A549 (cell line): ENCODE results near the gene CUL9. TPM values are rescaled to one million over a fixed set of nuclear protein-coding genes. Genes with fewer than 3 reads are reported as not detected.

Experiments
- ATAC-seq, 2 experiments: fragments of 200-7000 bp in 1 of 2; fragments of >200 bp in 1 of 2; cut with Nextera tagmentation in 1 of 2; cut with Tn5 transposase in 1 of 2; 3 replicates each; pipeline versions ENCODE4 v1.8.0 to v1.9.1; 2018 to 2020; ENCODE audit warnings: mild to moderate bottlenecking in 1 of 2, moderate library complexity in 1 of 2
- CTCF ChIA-PET: fragments of 300-600 bp; sonication (Branson Sonifier 250); formaldehyde crosslinking; extraction: SDS; loops from one replicate; lab custom pipeline; 2021; ENCODE audit warnings: antibody characterized with exemption, inconsistent platforms; lab: Yijun Ruan, JAX
- POLR2A ChIA-PET: fragments of 350-600 bp; formaldehyde crosslinking; extraction: SDS; loops from one replicate; lab custom pipeline; 2021; ENCODE audit warnings: antibody characterized with exemption, inconsistent platforms; lab: Yijun Ruan, JAX
- DNase-seq, 2 experiments: peaks; one replicate each; pipeline versions ENCODE4 v3.0.0 to v3.0.0-alpha.2; 2011 to 2016; ENCODE audit warnings: low read depth in 1 of 2, low spot score in 1 of 2
- FAIRE-seq: peaks from 2 replicates; lab custom pipeline; 2011; peaks lifted over from hg19 to GRCh38; lab: Jason Lieb, UNC
- H3K27ac ChIP-seq, 2 experiments: fragments of >200 bp; sonication (Bioruptor Twin); formaldehyde crosslinking; 3 replicates each; pipeline ENCODE4 v1.5.1; 2016 to 2017
- H3K4me1 ChIP-seq: fragments of >200 bp; sonication (Bioruptor Twin); formaldehyde crosslinking; 3 replicates; pipeline ENCODE4 v1.6.1; 2016
- H3K4me2 ChIP-seq: fragments of >200 bp; sonication (Bioruptor Twin); formaldehyde crosslinking; 3 replicates; pipeline ENCODE4 v1.6.1; 2016
- H3K4me3 ChIP-seq: fragments of >200 bp; sonication (Bioruptor Twin); formaldehyde crosslinking; 3 replicates; pipeline ENCODE4 v1.5.1; 2016
- H3K9me3 ChIP-seq: fragments of >200 bp; sonication (Bioruptor Twin); formaldehyde crosslinking; 3 replicates; pipeline ENCODE4 v1.6.1; 2016
- CHD2 ChIP-seq: fragments of 150-350 bp; IDR thresholded peaks from 2 replicates; pipeline ENCODE4 v1.6.1; 2014; ENCODE audit warnings: low read length; ENCODE audit not compliant: partially characterized antibody
- EHMT2 ChIP-seq: fragments of 200-600 bp; sonication (generic); IDR thresholded peaks from 2 replicates; pipeline ENCODE4 v1.6.1; 2016; ENCODE audit warnings: antibody characterized with exemption, low read depth, mild to moderate bottlenecking, moderate library complexity
- ELK1 ChIP-seq: fragments of 150-350 bp; IDR thresholded peaks from 2 replicates; pipeline ENCODE4 v1.6.1; 2014; ENCODE audit warnings: low read depth, mild to moderate bottlenecking, low read length
- ESRRA ChIP-seq: fragments of 150-350 bp; IDR thresholded peaks from 2 replicates; pipeline ENCODE4 v1.6.1; 2014; ENCODE audit warnings: mild to moderate bottlenecking, low read length, borderline replicate concordance
- FOSL2 ChIP-seq, 2 experiments: fragments of 450-650 bp in 1 of 2; fragments of >200 bp in 1 of 2; sonication (Bioruptor Twin) in 1 of 2; formaldehyde crosslinking; IDR thresholded peaks; 2 replicates each; pipeline versions ENCODE4 v1.5.0 to v1.6.1; 2016 to 2020; ENCODE audit warnings: mild to moderate bottlenecking in 1 of 2, moderate library complexity in 1 of 2
- HES2 ChIP-seq: fragments of >200 bp; sonication (Bioruptor Twin); formaldehyde crosslinking; IDR thresholded peaks from 2 replicates; pipeline ENCODE4 v1.6.1; 2016
- HOXA7 ChIP-seq: fragments of 250-450 bp; sonication (Bioruptor Pico); IDR thresholded peaks from 2 replicates; pipeline ENCODE4 v1.5.0; 2020; ENCODE audit warnings: mild to moderate bottlenecking, moderate library complexity
- HOXB13 ChIP-seq: fragments of 250-450 bp; sonication (Bioruptor Pico); IDR thresholded peaks from 2 replicates; pipeline ENCODE4 v1.5.0; 2020; ENCODE audit warnings: low read depth, mild to moderate bottlenecking, moderate library complexity
- JUN ChIP-seq, 2 experiments: fragments of >200 bp; sonication (Bioruptor Twin); formaldehyde crosslinking; IDR thresholded peaks; 2 replicates in 1 of 2; 3 replicates in 1 of 2; pipeline ENCODE4 v1.6.1; 2016 to 2017
- KDM1A ChIP-seq: fragments of 200-600 bp; sonication (generic); IDR thresholded peaks from 2 replicates; pipeline ENCODE4 v1.6.1; 2016; ENCODE audit warnings: low read depth, mild to moderate bottlenecking
- MAFK ChIP-seq: fragments of 450-650 bp; IDR thresholded peaks from 2 replicates; pipeline ENCODE4 v1.6.1; 2014; ENCODE audit not compliant: partially characterized antibody
- NFE2L2 ChIP-seq: fragments of 150-350 bp; conservative IDR thresholded peaks from 2 replicates; pipeline ENCODE4 v1.6.1; 2014; ENCODE audit warnings: low read length
- NPAS2 ChIP-seq: fragments of 250-450 bp; sonication (Bioruptor Pico); IDR thresholded peaks from 2 replicates; pipeline ENCODE4 v1.8.0; 2022; ENCODE audit warnings: mild to moderate bottlenecking, moderate library complexity, borderline replicate concordance
- PHF8 ChIP-seq: fragments of 200-600 bp; sonication (generic); IDR thresholded peaks from 2 replicates; pipeline ENCODE4 v1.6.1; 2016; ENCODE audit warnings: low read depth, mild to moderate bottlenecking, antibody characterized with exemption, moderate library complexity, borderline replicate concordance
- POLR2A ChIP-seq: IDR thresholded peaks from 2 replicates; pipeline ENCODE4 v1.6.1; 2012; ENCODE audit warnings: mild to moderate bottlenecking, low read length
- RAD21 ChIP-seq, 2 experiments: fragments of >200 bp in 1 of 2; sonication (Bioruptor Twin) in 1 of 2; formaldehyde crosslinking in 1 of 2; IDR thresholded peaks in 1 of 2; conservative IDR thresholded peaks in 1 of 2; 2 replicates in 1 of 2; 3 replicates in 1 of 2; pipeline ENCODE4 v1.6.1; 2012 to 2018; ENCODE audit warnings: inconsistent platforms in 1 of 2
- RARB ChIP-seq: fragments of 250-450 bp; sonication (Bioruptor Pico); IDR thresholded peaks from 2 replicates; pipeline ENCODE4 v1.8.0; 2021; ENCODE audit warnings: mild to moderate bottlenecking, moderate library complexity
- RNF2 ChIP-seq: fragments of 200-600 bp; sonication (generic); IDR thresholded peaks from 2 replicates; pipeline ENCODE4 v1.6.1; 2016; ENCODE audit warnings: low read depth, mild to moderate bottlenecking, antibody characterized with exemption, moderate library complexity, borderline replicate concordance
- SMC3 ChIP-seq: fragments of >200 bp; sonication (Bioruptor Twin); formaldehyde crosslinking; IDR thresholded peaks from 3 replicates; pipeline ENCODE4 v1.6.1; 2018; ENCODE audit warnings: inconsistent platforms
- USF2 ChIP-seq: fragments of 450-650 bp; IDR thresholded peaks from 2 replicates; pipeline ENCODE4 v1.6.1; 2014; ENCODE audit warnings: antibody characterized with exemption
- ZC3H11A ChIP-seq: fragments of 450-650 bp; IDR thresholded peaks from 2 replicates; pipeline ENCODE4 v1.6.1; 2014; ENCODE audit warnings: antibody characterized with exemption, mild to moderate bottlenecking
- ZNF302 ChIP-seq: fragments of 250-450 bp; sonication (Bioruptor Pico); IDR thresholded peaks from 2 replicates; pipeline ENCODE4 v1.9.0; 2021; ENCODE audit warnings: inconsistent platforms, mild to moderate bottlenecking, moderate library complexity
- WGBS: methylation state at CpG from one replicate; pipeline ENCODE4 v1.1.6; 2017; ENCODE audit errors: missing lambda C conversion rate; 5-methylcytosine and 5-hydroxymethylcytosine counted together
- polyA plus RNA-seq, 4 experiments: library from polyadenylated mRNA; depleted of rRNA in 3 of 4; stranded (reverse); fragments of >200 nt; fragmentation: RNase III in 1 of 4; extraction: RNeasy Plus Mini Kit Qiagen cat#74134 plus additional on column Dnase treatment in 1 of 4; gene quantifications; 2 replicates in 3 of 4; 3 replicates in 1 of 4; pipeline ENCODE4 v1.2.3, GENCODE V29; 2011 to 2017
- TF ChIP-seq, protein P1 (sequence below): IDR thresholded peaks from 2 replicates; pipeline ENCODE4 v1.6.1; 2012
- TF ChIP-seq, protein P2 (sequence below): IDR thresholded peaks from 2 replicates; pipeline ENCODE4 v1.6.1; 2012; ENCODE audit warnings: low read depth, borderline replicate concordance
- TF ChIP-seq, protein P3 (sequence below): fragments of 250-450 bp; sonication (Bioruptor Pico); IDR thresholded peaks from 2 replicates; pipeline ENCODE4 v1.5.0; 2021; ENCODE audit warnings: mild to moderate bottlenecking, moderate library complexity, borderline replicate concordance
- TF ChIP-seq, protein P4 (sequence below): fragments of >200 bp; sonication (Bioruptor Twin); formaldehyde crosslinking; IDR thresholded peaks from 3 replicates; pipeline ENCODE4 v1.5.1; 2016

The CUL9 gene
- polyA plus RNA-seq, 2 of the 4 experiments (the other 2 are of a cell fraction) = 11.3 to 12.5 TPM

DNA sequence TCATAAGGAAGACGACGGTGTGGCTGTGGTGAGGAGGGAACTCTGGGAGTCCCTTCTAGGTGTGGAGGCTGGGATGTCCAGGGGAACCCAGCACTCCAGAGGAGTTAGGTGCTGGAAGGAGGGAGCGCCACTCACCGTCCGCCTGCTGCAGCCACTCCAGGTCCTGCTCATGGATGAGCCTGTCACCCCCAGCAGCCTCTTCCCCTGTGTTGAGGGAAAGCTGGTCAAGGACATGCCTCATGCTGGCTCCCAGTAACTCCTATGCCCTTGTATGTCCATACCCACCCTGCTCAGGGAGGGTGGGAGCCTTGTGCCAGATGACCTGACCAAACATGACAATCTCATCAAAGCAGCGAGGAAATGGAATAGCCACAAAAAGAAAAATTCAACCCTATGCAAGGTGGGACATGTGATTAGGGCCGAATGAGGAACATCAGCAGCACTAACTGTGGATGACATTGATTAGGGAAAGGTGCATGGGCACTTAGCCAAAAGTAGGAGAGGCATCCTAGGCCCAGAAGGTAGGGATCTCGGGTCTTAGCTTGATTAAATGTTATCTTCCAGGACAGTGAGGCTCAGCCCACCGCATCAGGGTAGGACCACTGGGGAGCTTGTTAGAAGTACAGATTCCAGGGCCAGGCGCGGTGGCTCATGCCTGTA lies 44.3 kb downstream of the CUL9 start:
- Histone ChIP-seq H3K4me1 (peaks cover 3% of the 10 kb centered on the region; the same call in 1 of the 3 replicates), H3K4me2 (no peak overlapping the region), H3K9me3 (no peaks in the 10 kb centered on the region), H3K27ac (no peak overlapping the region), H3K4me3 (no peak overlapping the region)
- POLR2A ChIA-PET = interaction anchor here (1.0 kb wide), 1 partner anchor 143 kb away, joined by 3 read pairs; no protein-coding TSS in a partner anchor
- DNase-seq (no peak), ATAC-seq (no peak), FAIRE-seq (no peak)
- WGBS = 89% methylated on average over 9 of the region's 11 CpGs
- CTCF ChIA-PET = interaction anchor here (1.4 kb wide), 1 partner anchor 130 kb away, joined by 3 read pairs; no protein-coding TSS in a partner anchor
- TF ChIP-seq PHF8 (no peak), NFE2L2 (no peak), HOXB13 (no peak), HES2 (no peak), RARB (no peak), ZNF302 (CRISPR knock-in tag) (no peak), ESRRA (no peak), CHD2 (no peak)

GRCh38 chr6:43228951-43229802 lies 47.2 kb downstream of the CUL9 start, which contains the start of gene DNPH1:
TSS of gene DNPH1 (minus strand) at chr6:43229481. CDS start at chr6:43229456, 25 bp downstream.
- peak within 1 kb of the TSS; percentile 90 to 97 for H3K27ac ChIP-seq
- H3K4me1 ChIP-seq = peaks cover 3% of the 10 kb centered on the region; the same call in 1 of the 3 replicates
- H3K9me3 ChIP-seq = no peaks in the 10 kb centered on the region
- ChIA-PET CTCF (interaction anchor here (0.7 to 3.9 kb wide), 43 partner anchors 9 to 283 kb away, joined by 3 to 38 read pairs (median 4); partner anchors contain the start of genes LRRC73 and TTBK1), POLR2A (interaction anchor here (0.6 to 1.1 kb wide), 3 partner anchors 18 to 229 kb away, joined by 3 to 8 read pairs (median 4); no protein-coding TSS in a partner anchor)
- 24% methylated on average over 15 of the region's 82 CpGs for WGBS
- peak; percentile 61 for TF ChIP-seq POLR2A
- TF ChIP-seq MAFK = peak; percentile 58
- peak; percentile 75 for TF ChIP-seq USF2
- no peak for TF ChIP-seq KDM1A
- TF ChIP-seq ZNF302 (CRISPR knock-in tag) = no peak
- peak in 1 of 2 experiments; percentile 46; a peak in 4 of 5 replicates for TF ChIP-seq RAD21 (conservative IDR thresholded peaks at IDR 0.05 in 1 of 2, IDR thresholded peaks at IDR 0.05 in 1 of 2)
- peak; percentile 92 for TF ChIP-seq NPAS2 (CRISPR knock-in tag)
- TF ChIP-seq EHMT2 = no peak
- no peak for TF ChIP-seq HOXA7
- TF ChIP-seq, protein P1, sequence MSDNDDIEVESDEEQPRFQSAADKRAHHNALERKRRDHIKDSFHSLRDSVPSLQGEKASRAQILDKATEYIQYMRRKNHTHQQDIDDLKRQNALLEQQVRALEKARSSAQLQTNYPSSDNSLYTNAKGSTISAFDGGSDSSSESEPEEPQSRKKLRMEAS = peak; percentile 92
- TF ChIP-seq JUN (IDR thresholded peaks at IDR 0.05) = peak; percentile 38 to 77; a peak in 3 of 5 replicates
- TF ChIP-seq PHF8 = peak; percentile 42; the same call in 1 of the 2 replicates
- TF ChIP-seq, protein P2, sequence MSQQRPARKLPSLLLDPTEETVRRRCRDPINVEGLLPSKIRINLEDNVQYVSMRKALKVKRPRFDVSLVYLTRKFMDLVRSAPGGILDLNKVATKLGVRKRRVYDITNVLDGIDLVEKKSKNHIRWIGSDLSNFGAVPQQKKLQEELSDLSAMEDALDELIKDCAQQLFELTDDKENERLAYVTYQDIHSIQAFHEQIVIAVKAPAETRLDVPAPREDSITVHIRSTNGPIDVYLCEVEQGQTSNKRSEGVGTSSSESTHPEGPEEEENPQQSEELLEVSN = peak; percentile 71
- TF ChIP-seq, protein P3, sequence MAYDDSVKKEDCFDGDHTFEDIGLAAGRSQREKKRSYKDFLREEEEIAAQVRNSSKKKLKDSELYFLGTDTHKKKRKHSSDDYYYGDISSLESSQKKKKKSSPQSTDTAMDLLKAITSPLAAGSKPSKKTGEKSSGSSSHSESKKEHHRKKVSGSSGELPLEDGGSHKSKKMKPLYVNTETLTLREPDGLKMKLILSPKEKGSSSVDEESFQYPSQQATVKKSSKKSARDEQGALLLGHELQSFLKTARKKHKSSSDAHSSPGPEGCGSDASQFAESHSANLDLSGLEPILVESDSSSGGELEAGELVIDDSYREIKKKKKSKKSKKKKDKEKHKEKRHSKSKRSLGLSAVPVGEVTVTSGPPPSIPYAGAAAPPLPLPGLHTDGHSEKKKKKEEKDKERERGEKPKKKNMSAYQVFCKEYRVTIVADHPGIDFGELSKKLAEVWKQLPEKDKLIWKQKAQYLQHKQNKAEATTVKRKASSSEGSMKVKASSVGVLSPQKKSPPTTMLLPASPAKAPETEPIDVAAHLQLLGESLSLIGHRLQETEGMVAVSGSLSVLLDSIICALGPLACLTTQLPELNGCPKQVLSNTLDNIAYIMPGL (CRISPR knock-in tag) = peak; percentile 47; the same call in 1 of the 2 replicates
- TF ChIP-seq, protein P4, sequence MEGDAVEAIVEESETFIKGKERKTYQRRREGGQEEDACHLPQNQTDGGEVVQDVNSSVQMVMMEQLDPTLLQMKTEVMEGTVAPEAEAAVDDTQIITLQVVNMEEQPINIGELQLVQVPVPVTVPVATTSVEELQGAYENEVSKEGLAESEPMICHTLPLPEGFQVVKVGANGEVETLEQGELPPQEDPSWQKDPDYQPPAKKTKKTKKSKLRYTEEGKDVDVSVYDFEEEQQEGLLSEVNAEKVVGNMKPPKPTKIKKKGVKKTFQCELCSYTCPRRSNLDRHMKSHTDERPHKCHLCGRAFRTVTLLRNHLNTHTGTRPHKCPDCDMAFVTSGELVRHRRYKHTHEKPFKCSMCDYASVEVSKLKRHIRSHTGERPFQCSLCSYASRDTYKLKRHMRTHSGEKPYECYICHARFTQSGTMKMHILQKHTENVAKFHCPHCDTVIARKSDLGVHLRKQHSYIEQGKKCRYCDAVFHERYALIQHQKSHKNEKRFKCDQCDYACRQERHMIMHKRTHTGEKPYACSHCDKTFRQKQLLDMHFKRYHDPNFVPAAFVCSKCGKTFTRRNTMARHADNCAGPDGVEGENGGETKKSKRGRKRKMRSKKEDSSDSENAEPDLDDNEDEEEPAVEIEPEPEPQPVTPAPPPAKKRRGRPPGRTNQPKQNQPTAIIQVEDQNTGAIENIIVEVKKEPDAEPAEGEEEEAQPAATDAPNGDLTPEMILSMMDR = peak; percentile 81
- TF ChIP-seq ZC3H11A = no peak
- peak; percentile 65 for TF ChIP-seq SMC3
- no peak for TF ChIP-seq ELK1
- no peak for TF ChIP-seq FOSL2 (IDR thresholded peaks at IDR 0.05)
- TF ChIP-seq FOSL2 (CRISPR knock-in tag; IDR thresholded peaks at IDR 0.05) = no peak
- no peak for TF ChIP-seq RNF2
- peak within 1 kb of the TSS; percentile 67 for H3K4me2 ChIP-seq
- H3K4me3 ChIP-seq = peak within 1 kb of the TSS; percentile 81
- FAIRE-seq (no peak), ATAC-seq (peak; percentile 95 to 97), DNase-seq (peak; percentile 53 to 59)
